NCI-H2107 (cell line): ENCODE data around the gene AHDC1.

Source experiments
- DNase-seq: peaks from one replicate; lab custom pipeline; 2025; lab: John Stamatoyannopoulos, UW

Gene AHDC1

DNA sequence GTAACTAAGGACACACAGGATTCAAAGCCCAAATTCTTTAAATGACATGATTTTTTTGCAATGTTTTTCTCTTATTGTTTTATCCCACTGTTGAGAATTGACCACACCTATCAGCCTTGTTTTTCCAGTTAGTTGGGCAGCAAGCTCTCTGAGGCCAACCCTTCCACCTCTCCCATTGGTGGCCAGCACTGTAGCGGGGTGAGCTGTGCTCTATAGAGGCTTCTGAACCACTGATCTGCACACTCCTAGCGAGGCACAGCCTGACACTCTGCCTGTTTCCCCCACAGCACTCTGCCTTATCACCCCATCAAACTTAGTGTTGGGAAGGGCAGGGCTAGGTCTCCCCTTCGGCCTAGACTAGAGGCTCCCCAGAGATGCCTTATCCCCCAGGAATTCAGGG is 19.5 kb downstream of the AHDC1 start:
- no peak for DNase-seq

- DNase-seq: no peak
Measured at GRCh38 chr1:27583479-27583878, 20.5 kb downstream of the AHDC1 start.

GRCh38 chr1:27581823-27582243 is 22.1 kb downstream of the AHDC1 start:
- no peak for DNase-seq

DNA sequence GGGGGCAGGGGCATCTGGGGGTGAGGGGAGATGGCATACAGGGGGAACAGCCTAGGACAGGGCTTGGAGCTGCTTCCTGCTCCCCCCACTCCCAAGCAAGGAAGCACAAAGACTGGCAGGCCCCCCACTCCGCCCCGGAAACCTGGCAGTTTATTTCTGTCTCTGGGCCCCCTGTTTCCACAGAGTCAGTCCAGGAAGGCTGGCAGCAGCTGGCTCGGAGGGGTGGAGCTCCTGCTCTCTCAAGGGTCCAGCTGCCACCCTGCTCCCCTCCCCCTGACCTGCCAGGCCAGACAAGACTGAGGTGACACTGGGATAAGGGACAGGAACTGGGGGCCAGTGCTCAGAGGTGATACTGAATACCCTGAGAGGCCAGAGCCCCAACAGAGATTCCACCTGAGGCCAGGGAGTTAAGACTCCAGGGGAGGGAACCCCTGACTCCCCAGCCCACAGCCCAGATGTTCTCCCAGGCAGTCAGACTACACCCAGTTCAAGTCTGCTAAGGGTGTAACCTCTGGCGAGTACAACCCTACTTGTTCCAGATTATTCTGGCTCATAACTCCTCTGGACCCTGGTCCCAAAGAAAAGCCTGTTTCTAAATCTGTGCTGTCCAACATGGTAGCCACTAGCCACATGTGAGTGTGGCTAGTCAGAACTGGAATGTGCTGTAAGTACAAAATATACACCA is 26.3 kb downstream of the AHDC1 start:
- no peak for DNase-seq

DNA sequence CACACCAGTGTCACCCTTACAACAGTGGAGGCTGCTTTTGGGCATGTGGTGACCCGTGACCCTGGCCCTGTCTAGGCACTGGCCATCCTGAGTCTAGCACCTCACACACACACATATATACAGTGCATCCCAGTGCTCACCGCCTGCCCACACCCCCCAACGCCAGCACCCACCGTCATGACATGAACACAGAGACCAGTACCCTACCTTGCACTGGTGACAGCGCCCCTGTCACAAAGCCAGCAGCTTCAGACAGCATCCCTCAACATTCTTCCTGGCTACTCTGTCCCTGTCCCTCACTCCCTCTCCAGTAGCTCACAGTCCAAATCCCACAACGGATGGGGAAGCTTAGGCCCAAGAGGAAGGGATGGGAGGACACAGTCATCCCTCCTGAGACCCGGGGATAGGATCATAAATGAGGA is 27.1 kb downstream of the AHDC1 start:
- DNase-seq: no peak

- no peak for DNase-seq
Measured at GRCh38 chr1:27575840-27576331, 28.1 kb downstream of the AHDC1 start.

DNA sequence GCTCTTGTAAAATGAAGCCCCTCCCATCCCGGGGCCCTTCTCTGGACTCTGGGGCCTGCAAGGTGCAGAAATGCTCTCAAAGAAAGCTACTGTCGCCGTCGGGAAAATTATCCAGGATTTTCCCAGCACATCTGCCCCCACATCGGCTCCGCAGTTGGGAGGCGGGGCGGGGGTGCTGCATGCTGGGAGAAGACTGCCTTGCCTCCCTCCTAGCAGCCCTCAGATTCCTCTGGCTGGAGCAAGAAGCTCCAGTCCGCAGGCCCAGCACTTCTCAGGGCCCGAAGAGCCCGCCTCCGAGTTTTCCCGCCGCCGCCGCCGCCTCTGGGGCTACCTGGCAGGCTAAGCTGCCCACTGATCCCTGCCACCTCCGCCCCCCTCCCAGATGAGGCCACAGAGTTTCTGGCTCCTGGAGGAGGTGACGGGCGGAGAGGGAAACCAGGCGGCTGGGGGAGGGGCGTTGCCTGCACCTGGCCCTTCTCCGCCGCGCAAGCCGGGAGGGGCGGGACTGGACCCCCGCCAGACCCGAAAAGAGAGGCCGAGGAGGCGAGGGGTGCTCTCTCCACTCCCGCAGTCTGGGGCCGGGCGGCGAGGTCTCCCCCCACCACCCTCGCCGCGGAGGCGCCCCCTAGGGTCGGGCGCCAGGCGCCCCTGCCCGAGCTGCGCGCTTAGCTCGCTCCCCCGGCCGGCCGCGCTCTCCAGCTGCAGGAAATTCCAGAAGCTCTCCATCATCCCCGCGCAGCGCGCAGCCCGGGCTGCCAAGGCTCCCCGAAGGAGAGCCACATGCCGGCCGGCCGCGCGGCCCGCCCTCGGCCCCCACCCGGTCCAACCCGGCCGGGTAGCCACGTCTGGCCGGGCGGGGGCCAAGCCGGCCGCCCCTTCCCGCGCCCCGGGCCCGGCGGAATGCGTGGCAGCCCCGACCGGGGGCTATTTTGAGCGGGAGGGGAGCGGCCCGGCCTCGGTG is 28.8 kb downstream of the AHDC1 start:
- DNase-seq: peak; percentile 58

- DNase-seq: no peak
Measured at GRCh38 chr1:27574001-27574781, 29.8 kb downstream of the AHDC1 start.

DNA sequence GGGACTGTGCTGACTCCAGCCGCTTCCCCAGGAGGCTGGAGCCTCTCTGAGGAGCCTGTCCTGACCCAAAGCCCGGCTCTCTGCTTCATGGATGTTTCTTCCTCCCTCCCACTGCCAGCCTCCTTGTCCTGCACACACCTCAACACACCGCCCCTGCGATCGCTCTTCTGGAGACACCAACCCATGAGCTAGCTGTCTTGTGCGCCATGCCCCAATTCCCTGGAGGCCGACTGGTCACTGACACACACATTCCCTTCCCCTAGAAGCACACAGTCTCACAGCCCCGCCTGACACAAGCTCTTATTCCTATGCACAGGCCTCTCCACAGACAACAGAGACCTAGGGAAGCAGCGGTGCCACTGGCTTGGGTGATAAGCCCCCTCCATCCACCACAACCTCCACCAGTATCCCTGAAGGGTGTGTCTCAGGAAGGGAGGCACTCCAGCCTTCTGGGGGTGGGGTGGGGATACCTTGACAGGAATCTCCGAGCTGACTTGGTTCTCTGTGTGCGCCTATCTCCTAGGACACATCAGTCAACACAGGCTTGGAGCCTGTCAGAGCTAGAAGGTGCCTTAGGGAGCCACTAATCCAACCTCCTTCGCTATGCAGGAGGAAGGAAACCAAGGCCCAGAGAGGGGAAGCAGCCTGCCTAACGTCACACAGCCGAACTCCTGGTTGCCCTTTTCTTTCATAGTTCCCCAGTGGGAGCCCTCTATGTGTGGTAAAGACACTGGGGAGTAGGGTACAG is 31.1 kb downstream of the AHDC1 start:
- no peak for DNase-seq

GRCh38 chr1:27572019-27572678 is 31.8 kb downstream of the AHDC1 start:
- DNase-seq: no peak

DNA sequence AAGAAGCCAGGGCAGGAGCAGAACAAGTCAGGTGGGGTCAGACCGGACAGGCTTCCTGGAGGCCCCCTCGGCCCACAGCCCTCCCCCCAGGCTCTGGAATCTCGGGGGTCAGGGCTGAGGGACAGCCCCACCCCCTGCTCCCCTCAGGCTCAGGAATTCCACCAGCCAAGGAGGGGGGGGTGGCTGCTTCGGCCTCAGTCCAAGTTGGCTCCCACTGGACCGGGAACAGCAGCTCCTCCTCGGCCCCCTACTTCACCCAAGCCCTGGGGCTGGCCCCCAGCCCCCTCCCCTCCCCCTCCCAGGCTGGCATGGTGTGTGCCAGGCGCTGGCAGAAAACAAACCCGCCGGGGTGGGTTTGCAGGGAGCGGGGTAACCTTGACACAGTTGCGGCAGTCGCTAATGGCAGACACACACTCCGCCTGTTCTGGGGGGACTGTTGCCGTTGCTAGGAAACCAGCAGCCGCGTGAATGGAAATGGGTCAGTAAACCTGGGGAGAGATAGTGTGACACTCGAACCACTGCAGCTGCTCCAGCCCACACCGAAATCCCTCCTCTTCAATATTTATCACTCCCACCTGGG is 32.4 kb downstream of the AHDC1 start:
- peak; percentile 30 for DNase-seq

DNA sequence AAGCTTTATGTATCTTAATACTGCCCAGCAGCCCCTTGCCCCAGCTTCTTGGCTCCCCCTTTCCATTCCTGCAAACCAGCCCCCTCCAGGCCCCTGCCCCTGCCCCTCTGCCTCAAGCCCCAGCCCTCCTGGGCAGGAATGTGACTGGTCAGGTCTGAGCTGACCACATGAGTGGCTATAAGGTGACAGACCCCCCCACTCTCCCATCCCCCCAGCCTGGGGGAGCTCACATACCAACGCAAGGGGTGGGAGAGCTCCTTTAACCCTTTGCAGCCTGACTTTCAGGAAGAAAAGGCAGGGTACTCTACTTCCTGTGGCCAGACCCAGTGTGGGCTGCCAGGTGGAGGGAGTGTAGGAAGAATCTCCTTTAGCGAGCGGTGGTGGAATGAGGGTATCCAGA is 33.2 kb downstream of the AHDC1 start:
- DNase-seq: no peak

DNA sequence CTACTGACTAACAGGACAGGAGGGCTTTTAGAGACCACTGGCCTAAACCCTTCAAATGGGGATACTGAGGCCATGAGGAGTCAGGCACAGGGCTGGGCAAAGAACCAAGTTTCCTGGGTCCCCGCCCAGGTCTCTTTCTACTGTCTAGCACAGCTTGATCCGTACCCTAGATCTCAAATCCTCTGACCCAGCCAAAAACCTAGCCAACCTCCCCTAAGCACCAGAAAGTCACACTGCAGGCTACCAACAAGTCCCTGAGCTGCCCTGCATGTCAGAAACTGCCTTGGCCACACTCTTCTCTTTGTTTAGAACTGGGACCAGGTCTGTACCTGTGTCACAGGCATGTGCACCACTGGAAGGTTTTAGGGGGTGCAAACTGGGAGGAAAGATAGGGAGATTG is 33.6 kb downstream of the AHDC1 start:
- no peak for DNase-seq

- DNase-seq: no peak
Measured at GRCh38 chr1:27569506-27570291, 34.2 kb downstream of the AHDC1 start.

DNA sequence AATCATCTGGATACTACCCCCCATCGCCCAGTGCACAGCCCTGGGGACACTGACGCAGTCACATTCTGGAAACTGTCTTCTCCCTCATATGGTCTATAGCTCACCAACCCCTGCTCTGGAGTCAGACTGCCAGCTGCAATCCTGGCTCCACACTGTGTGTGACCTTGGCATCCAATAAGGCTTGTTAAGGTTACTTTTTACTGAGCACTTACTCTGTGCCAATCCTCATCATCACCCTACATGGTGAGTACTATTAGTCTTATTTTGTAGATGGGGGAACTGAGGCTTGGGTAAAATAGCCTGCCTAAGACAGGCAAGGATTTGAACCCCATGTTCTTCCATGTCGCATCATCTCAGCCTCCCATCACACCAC is 34.9 kb downstream of the AHDC1 start:
- DNase-seq: no peak

DNA sequence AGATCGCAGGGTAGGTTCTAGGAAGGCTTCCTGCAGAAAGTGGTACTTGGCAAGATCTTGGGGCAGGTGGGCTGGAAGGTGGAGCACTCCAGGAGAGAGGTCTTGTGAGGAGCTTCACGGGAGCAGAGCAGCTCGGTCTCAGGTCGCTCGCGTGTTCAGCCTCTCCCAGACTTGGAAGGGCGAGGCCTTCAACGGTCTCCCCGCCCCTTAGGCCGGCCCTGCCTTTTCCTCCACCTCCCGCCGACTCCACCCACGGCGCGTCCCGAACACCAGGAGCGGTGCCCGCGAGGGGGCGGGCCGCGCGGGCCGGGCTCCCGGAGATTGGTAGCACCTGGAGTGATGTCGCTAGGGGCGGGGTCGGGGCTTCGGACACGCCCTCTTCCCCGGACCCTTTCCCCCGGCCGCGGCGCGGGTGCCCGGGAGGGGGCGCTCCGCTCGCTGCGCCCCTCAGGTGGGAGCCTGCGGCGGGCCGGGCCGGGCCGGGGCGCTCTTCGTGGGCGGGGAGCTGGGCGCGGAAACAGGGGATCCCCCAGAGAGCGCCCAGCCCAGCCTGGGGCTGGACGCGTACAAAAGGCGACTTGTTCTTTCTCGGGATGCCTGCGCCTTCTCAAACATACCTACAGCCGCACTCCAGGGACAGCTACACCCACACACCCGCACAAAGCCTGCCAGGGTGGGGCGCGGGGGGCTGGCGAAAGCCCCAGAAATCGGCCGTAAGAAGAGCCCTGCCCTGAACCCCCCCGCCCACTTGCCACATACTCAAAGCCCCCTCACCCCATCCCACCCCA is 35.5 kb downstream of the AHDC1 start:
- peak; percentile 79 for DNase-seq

DNA sequence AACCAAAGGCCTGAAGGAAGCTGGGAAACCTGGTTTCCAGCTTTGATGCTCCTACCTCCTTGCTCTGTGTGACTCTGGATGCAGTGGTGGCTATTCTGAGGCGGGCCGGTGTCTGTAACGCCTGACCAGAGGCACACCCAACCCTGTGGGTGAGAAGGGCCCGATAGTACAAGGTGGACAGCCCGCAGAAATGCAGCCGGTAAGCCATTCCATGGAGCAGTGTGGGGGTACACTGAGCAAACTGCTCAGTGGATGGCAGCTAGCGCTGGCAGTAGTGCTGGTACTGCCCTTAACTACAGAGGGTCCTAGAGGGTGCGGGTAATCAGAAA is 36.0 kb downstream of the AHDC1 start:
- DNase-seq: no peak

DNA sequence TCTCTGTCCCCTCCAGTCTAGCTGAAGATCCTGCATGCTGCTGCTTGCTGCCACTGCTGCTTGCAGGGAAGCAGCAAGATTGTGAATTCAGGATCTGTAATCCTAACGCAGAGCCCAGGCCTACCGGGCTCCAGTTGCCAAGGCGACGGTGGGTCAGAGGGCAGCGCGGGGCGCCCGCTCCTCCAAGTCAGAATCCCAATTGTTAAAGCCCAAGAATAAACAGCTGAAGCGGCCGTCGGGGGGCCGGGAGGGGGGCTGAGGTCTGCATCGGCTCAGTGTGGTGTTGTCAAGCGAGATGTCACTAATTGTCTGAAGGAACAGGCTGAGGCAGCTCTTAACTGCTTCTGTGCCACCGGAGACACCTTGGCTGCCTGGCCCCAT is 36.8 kb downstream of the AHDC1 start:
- DNase-seq: no peak

- no peak for DNase-seq
Measured at GRCh38 chr1:27566462-27567145, 37.3 kb downstream of the AHDC1 start.
